Fibroblast of pulmonary artery (primary cell): Measurements from ENCODE around the gene PRKCE.

Experiments used
- DNase-seq: peaks from one replicate; pipeline ENCODE4 v3.0.0-alpha.2; 2010; ENCODE audit warnings: low read depth
- H3K4me3 ChIP-seq: replicated peaks from 2 replicates; pipeline ENCODE4 v1.5.1; 2011; ENCODE audit warnings: low read depth, mild to moderate bottlenecking, control low read depth, low read length, moderate library complexity
- TF ChIP-seq, protein P1 (sequence below): IDR thresholded peaks from 2 replicates; pipeline ENCODE4 v1.5.1; 2011; ENCODE audit warnings: mild to moderate bottlenecking, control low read depth, low read length, inconsistent platforms; ENCODE audit errors: missing control alignments

Gene PRKCE

DNA sequence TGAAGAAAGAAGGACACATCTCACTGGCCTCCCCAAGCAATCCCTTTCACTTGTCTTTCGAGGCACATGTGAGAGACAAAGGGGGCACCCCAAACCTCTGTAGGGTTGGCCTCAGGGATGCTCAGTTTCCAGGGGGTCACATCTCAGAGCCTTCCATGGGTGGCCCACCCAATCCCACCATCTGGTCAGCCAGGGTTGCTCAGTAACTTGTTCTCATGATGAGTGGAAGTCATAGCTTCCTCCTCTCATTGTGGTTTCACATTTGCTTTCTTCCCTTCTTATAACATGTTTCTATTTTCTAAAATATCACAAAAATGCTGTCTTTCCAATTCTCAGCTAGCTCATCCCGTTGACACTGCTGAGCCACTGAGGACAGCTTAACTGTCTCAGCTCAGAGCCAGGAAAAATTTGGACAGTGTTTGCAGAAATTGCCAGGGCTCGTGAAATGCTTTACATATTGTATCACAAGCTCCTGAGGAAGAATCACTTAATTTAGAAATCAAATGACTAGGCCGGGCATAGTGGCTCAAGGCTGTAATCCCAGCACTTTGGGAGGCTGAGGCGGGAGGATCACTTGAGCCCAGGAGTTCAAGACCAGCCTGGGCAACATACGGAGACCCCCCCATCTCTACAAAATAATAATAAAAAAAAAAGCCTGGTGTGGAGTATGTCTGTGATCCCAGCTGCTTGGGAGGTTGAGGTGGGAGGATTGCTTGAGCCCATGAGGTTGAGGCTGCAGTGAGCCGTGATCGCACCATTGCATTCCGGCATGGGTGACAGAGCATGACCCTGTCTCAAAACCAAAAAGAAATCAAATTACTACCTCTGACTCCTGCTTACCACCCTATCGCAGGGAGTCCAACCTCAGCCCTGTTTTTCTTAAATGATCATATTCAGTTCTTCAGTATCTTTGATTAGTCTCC lies 129.3 kb downstream of the PRKCE start:
- TF ChIP-seq, protein P1, sequence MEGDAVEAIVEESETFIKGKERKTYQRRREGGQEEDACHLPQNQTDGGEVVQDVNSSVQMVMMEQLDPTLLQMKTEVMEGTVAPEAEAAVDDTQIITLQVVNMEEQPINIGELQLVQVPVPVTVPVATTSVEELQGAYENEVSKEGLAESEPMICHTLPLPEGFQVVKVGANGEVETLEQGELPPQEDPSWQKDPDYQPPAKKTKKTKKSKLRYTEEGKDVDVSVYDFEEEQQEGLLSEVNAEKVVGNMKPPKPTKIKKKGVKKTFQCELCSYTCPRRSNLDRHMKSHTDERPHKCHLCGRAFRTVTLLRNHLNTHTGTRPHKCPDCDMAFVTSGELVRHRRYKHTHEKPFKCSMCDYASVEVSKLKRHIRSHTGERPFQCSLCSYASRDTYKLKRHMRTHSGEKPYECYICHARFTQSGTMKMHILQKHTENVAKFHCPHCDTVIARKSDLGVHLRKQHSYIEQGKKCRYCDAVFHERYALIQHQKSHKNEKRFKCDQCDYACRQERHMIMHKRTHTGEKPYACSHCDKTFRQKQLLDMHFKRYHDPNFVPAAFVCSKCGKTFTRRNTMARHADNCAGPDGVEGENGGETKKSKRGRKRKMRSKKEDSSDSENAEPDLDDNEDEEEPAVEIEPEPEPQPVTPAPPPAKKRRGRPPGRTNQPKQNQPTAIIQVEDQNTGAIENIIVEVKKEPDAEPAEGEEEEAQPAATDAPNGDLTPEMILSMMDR = no peak
- H3K4me3 ChIP-seq = no peak overlapping the region
- no peak for DNase-seq

DNA sequence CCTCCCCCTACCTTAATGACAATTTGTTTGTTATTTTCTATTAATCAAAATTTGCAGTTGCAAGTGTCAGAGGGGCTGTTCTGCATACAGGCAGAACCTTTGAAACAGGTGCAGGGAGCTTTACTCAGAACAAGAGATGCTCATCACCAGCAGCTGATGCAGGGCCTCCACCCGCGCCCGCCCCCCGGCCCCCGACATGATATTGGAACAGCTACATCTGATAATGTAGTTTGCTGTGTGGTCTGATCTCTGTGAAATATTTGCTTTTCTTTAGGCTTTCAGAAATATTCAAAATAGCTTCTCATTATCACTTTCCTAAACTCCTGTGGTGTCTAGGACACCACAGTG lies 130.0 kb downstream of the PRKCE start:
- TF ChIP-seq, protein P1 = no peak
- H3K4me3 ChIP-seq = no peak overlapping the region
- DNase-seq = no peak

DNA sequence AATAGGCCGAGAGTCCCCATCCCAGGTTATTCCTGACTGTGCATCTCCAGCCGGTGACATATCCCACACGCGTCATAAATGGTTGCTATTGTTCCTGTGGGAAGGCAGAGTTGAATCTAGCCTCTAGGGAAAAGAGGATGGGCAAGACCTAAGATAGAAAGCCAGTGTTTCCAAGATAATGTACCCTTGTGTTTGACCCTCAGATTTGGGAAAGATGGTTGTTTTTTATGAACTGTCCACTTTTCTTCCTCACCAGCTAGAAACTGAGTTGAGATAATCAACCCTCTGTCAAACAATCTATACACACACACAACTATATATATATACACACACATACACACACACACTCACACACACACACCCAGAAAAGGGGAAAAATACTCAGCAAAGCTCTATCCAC lies 131.0 kb downstream of the PRKCE start:
- TF ChIP-seq, protein P1 = no peak
- DNase-seq = no peak
- no peak overlapping the region for H3K4me3 ChIP-seq

DNA sequence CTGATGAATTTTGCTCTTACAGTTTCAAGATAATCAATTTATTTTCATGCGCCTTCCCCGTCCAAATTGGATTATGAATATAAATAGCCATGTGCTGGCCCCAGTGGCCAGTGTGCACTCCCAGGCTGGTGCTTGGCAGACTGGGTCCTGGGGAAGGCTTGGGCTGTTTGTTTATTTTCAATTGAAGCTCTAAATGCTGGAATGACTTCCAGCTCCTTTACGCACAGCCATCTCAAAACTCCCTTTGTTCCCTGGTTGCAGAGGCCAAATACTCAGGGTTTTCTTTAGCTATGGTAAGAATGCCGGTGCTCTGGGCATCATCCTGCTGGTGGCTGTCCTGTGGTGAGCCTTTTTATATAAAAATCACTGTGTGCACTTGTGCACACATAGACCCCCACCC lies 131.5 kb downstream of the PRKCE start:
- no peak overlapping the region for H3K4me3 ChIP-seq
- no peak for DNase-seq
- TF ChIP-seq, protein P1 = no peak

DNA sequence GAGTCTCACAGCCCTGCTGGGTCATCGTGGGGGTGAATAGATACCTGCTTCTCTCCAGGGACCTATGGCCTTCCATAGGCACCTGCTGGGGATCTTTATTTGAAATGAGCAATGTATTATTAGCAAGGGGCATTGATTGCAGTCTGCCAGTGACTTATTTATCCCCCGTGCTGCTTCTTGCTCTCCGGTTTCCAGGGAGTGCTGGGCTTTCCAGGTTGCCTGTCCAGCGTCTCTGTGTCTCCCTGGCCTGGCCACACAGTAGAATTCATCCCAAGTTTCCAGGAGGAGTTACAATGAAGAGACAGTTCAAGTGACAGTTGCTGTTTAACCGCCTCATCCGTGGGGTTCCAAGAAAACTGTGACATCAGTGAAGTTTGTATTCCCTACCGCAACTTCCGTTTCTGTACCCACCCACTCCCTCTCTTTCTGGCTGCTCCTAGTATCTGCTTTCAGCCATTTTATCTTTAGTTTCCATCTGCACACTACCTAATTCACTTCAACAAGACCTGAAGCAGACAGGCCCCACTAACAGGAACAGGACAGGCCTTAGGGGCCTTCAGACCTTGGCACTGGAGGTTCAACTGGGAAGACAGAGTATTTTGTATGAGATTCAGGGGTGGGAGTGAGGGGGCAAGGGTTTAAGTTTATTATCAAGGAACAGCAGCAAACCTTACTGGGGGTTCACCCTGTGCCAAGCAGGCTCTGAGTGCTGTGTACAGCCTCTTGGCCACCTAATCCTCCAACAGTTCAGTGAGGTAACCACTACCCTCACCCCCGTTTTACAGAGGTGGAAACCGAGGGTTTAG lies 134.8 kb downstream of the PRKCE start:
- H3K4me3 ChIP-seq = no peak overlapping the region
- DNase-seq = no peak
- TF ChIP-seq, protein P1 = no peak

DNA sequence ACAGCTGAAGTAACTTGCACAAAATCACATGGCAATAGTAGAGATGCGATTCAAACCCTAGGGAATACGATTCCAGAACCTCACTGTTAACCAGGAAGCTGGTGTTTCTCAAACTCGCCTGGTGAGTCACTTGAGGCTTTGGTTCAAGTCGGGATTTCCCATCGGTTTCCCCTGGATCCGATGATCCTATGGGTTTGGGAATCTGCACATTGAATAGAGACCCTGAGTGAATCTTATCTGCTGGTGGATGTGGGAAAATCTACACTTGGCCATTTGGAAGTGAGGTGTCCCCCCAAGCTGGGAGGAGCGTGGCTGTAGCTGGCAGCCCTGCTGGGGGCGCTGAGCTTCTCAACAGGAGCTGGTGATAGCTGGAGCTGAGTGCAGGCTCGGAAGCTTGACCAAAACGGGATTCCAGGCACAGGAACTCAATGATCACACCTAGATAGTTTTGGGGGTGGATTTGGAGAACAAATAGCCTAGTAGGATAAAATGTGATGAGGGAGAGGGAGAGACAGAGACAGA lies 135.4 kb downstream of the PRKCE start:
- DNase-seq = peak; percentile 42

More for the DNA sequence above, 135.4 kb downstream of the PRKCE start:
- TF ChIP-seq, protein P1 = no peak
- no peak overlapping the region for H3K4me3 ChIP-seq
